ENCODE data around the gene PSPC1.
"Not testable (repeated sequence)": the region's sequence is repeated elsewhere in the genome, so short reads cannot be mapped to it uniquely, and the experiment has no call there.

DNA sequence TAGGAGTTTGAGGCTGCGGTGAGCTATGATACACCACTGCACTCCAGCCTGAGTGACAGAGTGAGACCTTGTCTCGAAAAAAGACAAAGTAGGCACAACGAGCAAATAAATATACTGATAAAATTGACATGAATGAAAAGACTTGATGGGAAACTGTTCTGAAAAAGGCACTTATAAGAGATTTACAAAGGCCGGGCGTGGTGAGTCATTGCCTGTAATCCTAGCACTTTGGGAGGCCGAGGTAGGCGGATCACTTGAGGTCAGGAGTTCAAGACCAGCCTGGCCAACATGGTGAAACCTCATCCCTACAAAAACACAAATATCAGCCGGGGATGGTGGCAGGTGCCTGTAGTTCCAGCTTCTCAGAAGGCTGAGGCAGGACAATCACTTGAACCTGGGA, 91.3 kb downstream of the PSPC1 start:
- TF ChIP-seq, protein P1, sequence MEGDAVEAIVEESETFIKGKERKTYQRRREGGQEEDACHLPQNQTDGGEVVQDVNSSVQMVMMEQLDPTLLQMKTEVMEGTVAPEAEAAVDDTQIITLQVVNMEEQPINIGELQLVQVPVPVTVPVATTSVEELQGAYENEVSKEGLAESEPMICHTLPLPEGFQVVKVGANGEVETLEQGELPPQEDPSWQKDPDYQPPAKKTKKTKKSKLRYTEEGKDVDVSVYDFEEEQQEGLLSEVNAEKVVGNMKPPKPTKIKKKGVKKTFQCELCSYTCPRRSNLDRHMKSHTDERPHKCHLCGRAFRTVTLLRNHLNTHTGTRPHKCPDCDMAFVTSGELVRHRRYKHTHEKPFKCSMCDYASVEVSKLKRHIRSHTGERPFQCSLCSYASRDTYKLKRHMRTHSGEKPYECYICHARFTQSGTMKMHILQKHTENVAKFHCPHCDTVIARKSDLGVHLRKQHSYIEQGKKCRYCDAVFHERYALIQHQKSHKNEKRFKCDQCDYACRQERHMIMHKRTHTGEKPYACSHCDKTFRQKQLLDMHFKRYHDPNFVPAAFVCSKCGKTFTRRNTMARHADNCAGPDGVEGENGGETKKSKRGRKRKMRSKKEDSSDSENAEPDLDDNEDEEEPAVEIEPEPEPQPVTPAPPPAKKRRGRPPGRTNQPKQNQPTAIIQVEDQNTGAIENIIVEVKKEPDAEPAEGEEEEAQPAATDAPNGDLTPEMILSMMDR (IDR thresholded peaks at IDR 0.05; ENCODE audit: insufficient read depth, low read depth, low read length): not testable (repeated sequence)
- TF ChIP-seq EZH2 (IDR thresholded peaks at IDR 0.05; ENCODE audit: insufficient read depth, low read length): not testable (repeated sequence)
